Hematopoietic multipotent progenitor cell treated with erythropoietin and hydrocortisone succinate and interleukin-3 and kit ligand, for 8 days (in vitro differentiated cells): Measurements from ENCODE around the gene BACE2.

Source experiments
- DNase-seq: peaks from one replicate; pipeline ENCODE4 v3.0.0-alpha.2; 2015

BACE2 gene

GRCh38 chr21:41167348-41168342 lies at the start of gene BACE2:
Gene BACE2, plus strand, starts transcription at chr21:41168160. Its CDS starts 104 bp downstream, at chr21:41168264.
- peak; percentile 72 for DNase-seq

GRCh38 chr21:41119901-41120300 lies 48.1 kb upstream of the BACE2 start:
- no peak for DNase-seq

- no peak for DNase-seq
These were observed 47.0 kb upstream of the BACE2 start for GRCh38 chr21:41120997-41121396.

GRCh38 chr21:41121785-41122415 lies 46.1 kb upstream of the BACE2 start:
- peak; percentile 85 for DNase-seq

- no peak for DNase-seq
These were observed 43.2 kb upstream of the BACE2 start for GRCh38 chr21:41124641-41125201.

DNA sequence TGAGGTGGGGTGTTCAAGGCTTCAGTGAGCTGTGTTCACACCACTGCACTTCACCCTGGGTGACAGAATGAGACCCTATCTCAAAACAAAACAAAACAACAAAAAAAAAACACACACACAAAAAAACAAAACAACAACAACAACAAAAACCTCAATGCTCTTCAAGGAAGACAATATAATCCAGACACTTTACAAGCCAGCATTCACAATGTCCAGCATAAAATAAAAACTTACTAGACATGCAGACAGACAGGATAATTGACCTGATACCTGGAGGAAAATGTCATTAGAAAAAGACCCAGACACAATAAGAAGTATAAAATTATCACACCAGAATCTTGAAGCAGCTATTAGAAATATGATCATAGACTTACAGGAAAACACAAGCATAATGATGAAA lies 39.0 kb upstream of the BACE2 start:
- DNase-seq = no peak

DNA sequence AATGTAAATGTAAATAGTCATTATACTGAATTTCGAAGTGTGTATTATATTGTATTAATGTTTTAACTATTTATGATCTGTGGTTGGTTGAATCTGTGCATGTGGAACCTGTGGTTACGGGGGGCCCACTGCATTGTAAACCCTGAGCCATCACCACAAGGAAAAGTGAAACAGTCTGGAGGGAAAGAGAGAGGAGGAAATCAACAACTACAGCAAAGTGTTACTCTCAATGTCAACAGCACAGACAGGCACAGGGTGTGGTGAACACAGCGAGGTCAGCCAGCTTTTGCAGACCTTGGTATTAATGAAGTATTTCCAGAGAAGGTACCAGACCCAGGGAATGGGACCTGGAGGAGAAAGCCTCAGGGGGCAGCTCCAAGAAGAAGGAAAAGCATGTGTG lies 37.1 kb upstream of the BACE2 start:
- no peak for DNase-seq

DNA sequence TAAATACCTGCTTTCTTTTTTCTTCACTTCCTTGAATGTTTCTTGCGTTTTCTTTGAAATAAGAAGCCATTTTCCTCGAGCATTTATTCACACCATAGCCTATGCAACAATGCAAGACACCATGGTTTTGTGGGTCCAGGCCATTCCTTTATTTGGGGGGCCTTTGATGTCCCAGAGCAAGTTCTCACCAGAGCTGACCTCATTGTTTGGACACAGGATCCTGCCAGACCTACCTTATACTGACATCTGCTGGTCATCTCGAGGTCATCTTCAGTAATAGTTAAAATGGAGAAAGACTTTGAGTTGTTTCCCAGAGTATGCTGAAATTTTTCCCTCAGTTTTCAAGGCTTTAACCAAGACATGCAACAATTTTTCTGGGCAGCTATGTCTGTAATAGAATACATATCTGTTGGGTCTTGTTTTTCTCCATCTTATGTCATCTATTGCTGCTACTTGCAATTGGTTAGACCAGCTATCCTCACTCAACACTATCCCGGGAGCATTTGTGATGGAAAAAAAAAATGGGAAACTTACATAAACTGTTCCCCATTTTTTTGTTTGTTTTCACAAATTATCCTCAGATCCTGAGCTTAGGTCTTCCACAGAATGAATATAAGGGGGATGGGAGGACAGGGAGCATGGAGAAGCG lies 34.0 kb upstream of the BACE2 start:
- DNase-seq = peak; percentile 58

GRCh38 chr21:41135746-41136145 lies 32.2 kb upstream of the BACE2 start:
- no peak for DNase-seq

GRCh38 chr21:41136286-41136685 lies 31.7 kb upstream of the BACE2 start:
- no peak for DNase-seq

GRCh38 chr21:41137401-41137800 lies 30.6 kb upstream of the BACE2 start:
- no peak for DNase-seq

DNA sequence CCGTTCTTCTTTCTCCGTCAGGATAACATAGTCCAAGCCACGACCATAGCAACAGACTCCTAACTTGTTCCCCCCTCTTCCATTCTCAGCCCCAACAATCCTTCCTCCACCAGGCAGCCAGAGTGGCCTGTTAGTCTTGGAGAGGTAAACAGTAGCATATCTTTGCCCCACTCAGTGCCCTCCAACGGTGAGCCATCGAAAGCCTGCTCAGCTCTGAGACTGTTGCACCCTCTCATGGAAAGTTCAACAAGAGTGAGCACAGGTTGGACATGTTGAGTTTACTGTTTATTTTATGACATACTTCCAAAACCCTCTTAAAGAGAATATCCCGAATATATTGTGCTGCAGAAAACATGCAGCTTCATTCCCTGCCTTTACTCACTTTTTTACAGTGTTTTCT lies 30.1 kb upstream of the BACE2 start:
- DNase-seq = no peak

GRCh38 chr21:41138711-41139110 lies 29.2 kb upstream of the BACE2 start:
- no peak for DNase-seq

GRCh38 chr21:41139275-41139674 lies 28.7 kb upstream of the BACE2 start:
- no peak for DNase-seq

GRCh38 chr21:41139951-41140350 lies 28.0 kb upstream of the BACE2 start:
- no peak for DNase-seq

GRCh38 chr21:41141031-41141457 lies 26.9 kb upstream of the BACE2 start:
- no peak for DNase-seq

- DNase-seq = no peak
These were observed 25.7 kb upstream of the BACE2 start for GRCh38 chr21:41142051-41142795.

DNA sequence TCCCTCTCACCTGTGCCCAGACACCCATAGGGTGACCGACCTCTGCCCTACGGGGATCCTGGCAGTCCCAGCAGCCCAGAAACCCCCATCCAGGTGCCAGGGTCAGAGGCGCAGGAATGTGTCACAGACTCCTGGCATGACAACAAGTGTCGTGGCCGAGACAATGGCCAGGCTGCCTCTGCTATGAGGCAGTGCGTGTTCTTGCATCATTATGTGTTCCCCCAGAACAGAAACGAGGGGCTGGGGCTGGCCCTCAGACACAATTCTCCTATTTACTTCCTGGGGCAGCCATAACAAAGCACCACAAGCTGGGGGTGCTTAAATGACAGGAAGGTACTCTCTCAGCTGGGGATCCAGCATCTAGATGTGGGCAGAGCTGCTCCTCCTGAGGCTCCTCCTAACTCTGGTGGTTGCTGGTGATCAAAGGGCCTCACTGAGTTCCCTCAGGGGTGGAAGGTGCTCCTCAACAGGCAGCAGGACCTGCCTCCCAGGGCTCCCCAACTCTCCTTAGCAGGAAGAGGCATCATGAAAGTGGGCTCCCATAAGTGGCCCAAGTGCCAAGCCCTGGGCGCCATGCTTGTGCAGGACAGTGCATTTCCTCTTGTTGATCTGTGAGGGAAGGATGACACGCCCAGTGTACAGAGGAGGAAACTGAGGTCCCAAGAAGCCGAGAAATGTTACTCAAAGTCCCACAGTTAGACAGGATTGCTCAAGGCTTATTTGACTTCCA lies 24.2 kb upstream of the BACE2 start:
- DNase-seq = no peak

DNA sequence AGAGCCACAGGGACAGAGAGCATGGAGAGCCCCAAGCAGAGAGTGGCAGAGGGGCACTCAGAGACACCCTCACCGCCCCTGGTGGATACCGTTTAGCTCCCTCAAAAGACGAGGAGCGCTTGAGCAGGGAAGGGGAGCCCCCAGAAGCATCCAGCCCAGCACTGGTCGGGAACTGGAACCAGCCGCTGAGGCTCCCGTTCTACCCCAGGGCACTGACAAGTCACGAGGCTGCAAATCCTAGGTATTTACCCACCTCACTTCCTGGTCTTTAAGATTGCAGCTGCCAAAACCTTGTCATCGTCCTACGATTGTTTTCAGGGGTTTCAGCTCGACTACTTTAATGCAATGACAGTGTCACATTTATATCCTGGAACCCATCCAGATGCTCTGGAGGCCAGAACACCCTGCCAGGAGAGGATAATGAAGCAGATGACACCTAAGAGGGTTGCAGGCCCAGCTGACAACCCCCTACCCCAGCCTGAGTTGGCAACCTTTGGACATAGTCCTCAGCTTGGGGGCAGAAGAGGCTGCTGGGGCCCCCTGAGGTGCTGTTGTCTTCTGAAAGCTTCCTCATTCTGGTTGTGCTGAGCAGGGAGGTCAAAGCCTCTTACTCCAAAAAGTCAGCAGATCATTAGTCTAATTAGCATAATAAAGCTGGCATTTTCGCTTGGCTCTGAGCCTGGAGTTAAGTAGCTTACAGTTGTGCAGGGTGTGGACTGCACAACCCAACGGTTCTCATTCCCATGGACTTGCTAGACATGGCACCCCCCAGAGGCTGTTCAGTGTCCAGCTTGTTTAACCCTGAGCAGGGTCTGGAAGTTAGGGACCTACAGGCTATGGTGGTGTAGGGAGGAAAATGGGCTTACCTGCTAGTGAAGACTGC lies 20.6 kb upstream of the BACE2 start:
- DNase-seq = peak; percentile 25

DNA sequence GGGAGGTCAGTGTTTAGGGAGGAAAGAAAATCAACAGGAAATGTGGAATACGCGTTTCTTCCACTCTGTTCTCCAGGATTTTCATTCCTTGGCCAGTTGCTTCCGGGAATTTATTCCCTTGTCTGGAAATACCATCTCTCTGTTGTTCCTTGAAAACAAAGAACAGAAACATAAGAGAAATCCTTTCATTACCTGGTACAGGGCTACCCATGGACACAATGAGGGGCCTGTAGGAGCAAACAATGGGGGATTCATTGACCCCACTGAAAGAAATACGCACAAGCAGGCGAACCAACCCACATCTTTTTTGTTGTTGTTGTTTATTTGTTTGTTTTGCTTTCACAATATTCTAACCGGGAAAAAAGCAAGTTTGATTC lies 20.0 kb upstream of the BACE2 start:
- no peak for DNase-seq

GRCh38 chr21:41148798-41149197 lies 19.2 kb upstream of the BACE2 start:
- DNase-seq = no peak
